ENCODE data around the gene MBOAT2.

DNA sequence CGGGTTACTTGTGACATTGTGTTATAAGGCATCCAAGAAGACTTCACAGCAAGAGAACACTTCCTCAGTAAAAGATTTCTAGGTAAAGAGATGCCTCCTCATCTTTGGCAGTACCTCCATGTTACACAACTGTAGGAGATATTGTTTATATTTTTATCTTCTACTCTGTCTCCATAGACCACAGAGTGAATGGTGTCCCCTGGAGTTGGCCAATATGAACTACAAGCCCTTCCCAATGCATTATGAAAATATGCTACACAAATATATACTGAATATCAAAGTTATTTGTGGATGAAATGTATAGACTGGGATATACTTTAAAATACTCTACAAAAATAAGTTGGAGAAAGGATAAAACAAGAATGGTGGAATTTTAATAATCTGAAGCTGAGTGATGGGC, 46.7 kb downstream of the MBOAT2 start:
- TF ChIP-seq, protein P1, sequence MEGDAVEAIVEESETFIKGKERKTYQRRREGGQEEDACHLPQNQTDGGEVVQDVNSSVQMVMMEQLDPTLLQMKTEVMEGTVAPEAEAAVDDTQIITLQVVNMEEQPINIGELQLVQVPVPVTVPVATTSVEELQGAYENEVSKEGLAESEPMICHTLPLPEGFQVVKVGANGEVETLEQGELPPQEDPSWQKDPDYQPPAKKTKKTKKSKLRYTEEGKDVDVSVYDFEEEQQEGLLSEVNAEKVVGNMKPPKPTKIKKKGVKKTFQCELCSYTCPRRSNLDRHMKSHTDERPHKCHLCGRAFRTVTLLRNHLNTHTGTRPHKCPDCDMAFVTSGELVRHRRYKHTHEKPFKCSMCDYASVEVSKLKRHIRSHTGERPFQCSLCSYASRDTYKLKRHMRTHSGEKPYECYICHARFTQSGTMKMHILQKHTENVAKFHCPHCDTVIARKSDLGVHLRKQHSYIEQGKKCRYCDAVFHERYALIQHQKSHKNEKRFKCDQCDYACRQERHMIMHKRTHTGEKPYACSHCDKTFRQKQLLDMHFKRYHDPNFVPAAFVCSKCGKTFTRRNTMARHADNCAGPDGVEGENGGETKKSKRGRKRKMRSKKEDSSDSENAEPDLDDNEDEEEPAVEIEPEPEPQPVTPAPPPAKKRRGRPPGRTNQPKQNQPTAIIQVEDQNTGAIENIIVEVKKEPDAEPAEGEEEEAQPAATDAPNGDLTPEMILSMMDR (IDR thresholded peaks at IDR 0.05): no peak
- no peak for TF ChIP-seq POLR2A (IDR thresholded peaks at IDR 0.05)
